GM19467 (cell line): ENCODE results near the gene HHIP.
A peak's percentile ranks its signal among the peaks of the same experiment; 100 is the strongest.

Experiments
- ATAC-seq: cut with Tn5 transposase; IDR thresholded peaks from one replicate; pipeline ENCODE4 v1.9.1; 2021; ENCODE audit warnings: mild to moderate bottlenecking, moderate library complexity; ENCODE audit not compliant: unreplicated experiment

HHIP gene

GRCh38 chr4:144645631-144646522 is at the start of gene HHIP:
Gene HHIP (plus strand): TSS chr4:144646156. CDS start chr4:144646676, 520 bp downstream.
- ATAC-seq = no peak

- no peak for ATAC-seq
These were observed 48.8 kb upstream of the HHIP start for GRCh38 chr4:144597171-144597570.

- ATAC-seq = no peak
These were observed 46.3 kb upstream of the HHIP start for GRCh38 chr4:144599621-144600020.

- no peak for ATAC-seq
These were observed 34.1 kb upstream of the HHIP start for GRCh38 chr4:144611850-144612249.

- no peak for ATAC-seq
These were observed 30.9 kb upstream of the HHIP start for GRCh38 chr4:144614850-144615585.

- ATAC-seq = no peak
These were observed 24.3 kb upstream of the HHIP start for GRCh38 chr4:144621681-144622080.

- ATAC-seq = no peak
These were observed 18.3 kb upstream of the HHIP start for GRCh38 chr4:144627663-144628076.

GRCh38 chr4:144633215-144633614 is 12.7 kb upstream of the HHIP start:
- ATAC-seq = no peak

- peak; percentile 99 for ATAC-seq
These were observed 10.8 kb upstream of the HHIP start for GRCh38 chr4:144634978-144635747.

- no peak for ATAC-seq
These were observed 1.4 kb upstream of the HHIP start for GRCh38 chr4:144644368-144645101.

- no peak for ATAC-seq
These were observed 790 bp upstream of the HHIP start for GRCh38 chr4:144645102-144645630.

GRCh38 chr4:144646523-144647094 is 653 bp downstream of the HHIP start:
- no peak for ATAC-seq

- no peak for ATAC-seq
These were observed 1.2 kb downstream of the HHIP start for GRCh38 chr4:144647095-144647561.

GRCh38 chr4:144647590-144647989 is 1.6 kb downstream of the HHIP start:
- no peak for ATAC-seq

- ATAC-seq = no peak
These were observed 2.1 kb downstream of the HHIP start for GRCh38 chr4:144648042-144648441.

- no peak for ATAC-seq
These were observed 3.7 kb downstream of the HHIP start for GRCh38 chr4:144649646-144650045.

- ATAC-seq = no peak
These were observed 4.5 kb downstream of the HHIP start for GRCh38 chr4:144650311-144651005.

GRCh38 chr4:144653781-144654545 is 8.0 kb downstream of the HHIP start:
- ATAC-seq = no peak
